ENCODE data around the gene ABLIM2. TPM values are rescaled to one million over a fixed set of nuclear protein-coding genes. Genes with fewer than 3 reads are reported as not detected.

Gene ABLIM2
- total and polyA plus RNA-seq, 2 of the 13 experiments (the other 11 are each of a cell fraction or from before 2014, with no cell fraction given): 0.20 to 0.37 TPM

- Histone ChIP-seq H3K9ac (ENCODE audit: insufficient read depth, low read depth, low read length) (no peak overlapping the region), H3K9me3 (ENCODE audit: low read length) (no peaks in the 10 kb centered on the region), H3K4me2 (ENCODE audit: low read depth, low read length) (no peak overlapping the region), H4K20me1 (ENCODE audit: insufficient read depth, low read length) (no peaks in the 10 kb centered on the region), H3K36me3 (replicated peaks in 1 of 2; ENCODE audit: control insufficient read depth in 1 of 2, insufficient read depth in 2 of 2, low read length in 2 of 2) (no peaks in the 10 kb centered on the region), H3K4me3 (replicated peaks in 1 of 3; ENCODE audit: insufficient read depth in 1 of 3, low read depth in 2 of 3, low read length in 3 of 3) (no peak overlapping the region), H2AFZ (ENCODE audit: low read length) (no peak overlapping the region), H3K4me1 (ENCODE audit: insufficient read depth, low read length) (peaks cover 37% of the 10 kb centered on the region), H3K79me2 (ENCODE audit: insufficient read depth, low read length) (no peaks in the 10 kb centered on the region), H3K27ac (ENCODE audit: extremely low read length, insufficient read depth, low read length) (no peak overlapping the region), H3K27me3 (ENCODE audit: control insufficient read depth in 1 of 2, insufficient read depth in 2 of 2, low read length in 2 of 2) (peaks cover 7 to 24% of the 10 kb centered on the region in 2 experiments; a peak in 3 of 5 replicates)
- ChIA-PET CTCF (ENCODE audit: low intra/inter-chr PET ratio, low total read pairs) (no interaction called here), POLR2A (interaction anchor here (1.6 kb wide), 1 partner anchor 16 kb away, joined by 3 read pairs; no protein-coding TSS in a partner anchor)
- no peak for TF ChIP-seq ZNF614 (CRISPR knock-in tag; IDR thresholded peaks at IDR 0.05; ENCODE audit: borderline replicate concordance)
- no peak for TF ChIP-seq NCOA2 (CRISPR knock-in tag; IDR thresholded peaks at IDR 0.05)
- TF ChIP-seq ZNF781 (CRISPR knock-in tag; IDR thresholded peaks at IDR 0.05; ENCODE audit: borderline replicate concordance, not compliant biosample characterization): no peak
- no peak for TF ChIP-seq ZNF503 (CRISPR knock-in tag; IDR thresholded peaks at IDR 0.05)
- TF ChIP-seq ZFY (CRISPR knock-in tag; IDR thresholded peaks at IDR 0.05): no peak
- no peak for TF ChIP-seq HOMEZ (CRISPR knock-in tag; IDR thresholded peaks at IDR 0.05; ENCODE audit: low read depth)
- no peak for ATAC-seq
- no peak for FAIRE-seq
- in situ Hi-C loops (cut with HindIII; ENCODE audit: extremely low pct_ligation_motif_present, low pct_unique_long_range_greater_than_20kb): no loop called here
- DNase-seq (ENCODE audit: low spot score): no peak
- WGBS (ENCODE audit: low lambda C conversion rate): 32% methylated on average over 11 of the region's 11 CpGs
- BruUV-seq (replicated peaks): no TSS peak
- intact Hi-C loops (cut with micrococcal nuclease; ENCODE audit: unreplicated experiment): loop anchor here (1.0 to 2.0 kb wide), 3 partner anchors 14 to 225 kb away; no protein-coding TSS in a partner anchor
Observed at GRCh38 chr4:8177956-8178355, 19.3 kb upstream of the ABLIM2 start.

Measured in HepG2 (cell line).